OCI-LY7 (cell line): ENCODE results near the gene THAP3.

Experiments
- EZH2phosphoT487 ChIP-seq: fragments of 200-600 bp; sonication (generic); IDR thresholded peaks from 2 replicates; pipeline ENCODE4 v1.6.1; 2018; ENCODE audit warnings: low read depth, borderline replicate concordance, mild to moderate bottlenecking, mixed run types, antibody characterized with exemption, low read length, moderate library complexity, mixed read lengths
- TF ChIP-seq, protein P1 (sequence below): fragments of 200-600 bp; sonication (generic); conservative IDR thresholded peaks from 2 replicates; pipeline ENCODE4 v1.5.1; 2014; ENCODE audit warnings: mild to moderate bottlenecking, antibody characterized with exemption, low read length, moderate library complexity, mixed read lengths

DNA sequence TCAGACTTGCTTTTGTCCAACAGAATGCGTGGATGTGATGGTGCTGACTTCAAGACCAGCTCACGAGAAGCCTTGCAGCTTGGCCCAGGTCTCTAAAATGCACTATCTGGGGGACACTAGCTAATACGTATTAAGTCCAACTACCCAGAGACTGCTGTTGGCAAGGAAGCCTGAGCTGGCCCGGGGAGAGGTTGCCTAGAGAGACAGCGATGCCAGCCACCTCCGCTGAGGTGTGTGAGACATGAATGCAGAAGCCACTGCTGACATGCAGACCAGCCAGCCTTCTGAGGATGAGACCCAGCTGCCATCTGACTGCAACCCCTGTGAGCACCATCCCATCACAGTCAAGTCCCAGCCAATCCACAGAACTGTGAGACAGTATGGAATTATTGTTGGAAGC lies 32.5 kb downstream of the THAP3 start:
- TF ChIP-seq, protein P1, sequence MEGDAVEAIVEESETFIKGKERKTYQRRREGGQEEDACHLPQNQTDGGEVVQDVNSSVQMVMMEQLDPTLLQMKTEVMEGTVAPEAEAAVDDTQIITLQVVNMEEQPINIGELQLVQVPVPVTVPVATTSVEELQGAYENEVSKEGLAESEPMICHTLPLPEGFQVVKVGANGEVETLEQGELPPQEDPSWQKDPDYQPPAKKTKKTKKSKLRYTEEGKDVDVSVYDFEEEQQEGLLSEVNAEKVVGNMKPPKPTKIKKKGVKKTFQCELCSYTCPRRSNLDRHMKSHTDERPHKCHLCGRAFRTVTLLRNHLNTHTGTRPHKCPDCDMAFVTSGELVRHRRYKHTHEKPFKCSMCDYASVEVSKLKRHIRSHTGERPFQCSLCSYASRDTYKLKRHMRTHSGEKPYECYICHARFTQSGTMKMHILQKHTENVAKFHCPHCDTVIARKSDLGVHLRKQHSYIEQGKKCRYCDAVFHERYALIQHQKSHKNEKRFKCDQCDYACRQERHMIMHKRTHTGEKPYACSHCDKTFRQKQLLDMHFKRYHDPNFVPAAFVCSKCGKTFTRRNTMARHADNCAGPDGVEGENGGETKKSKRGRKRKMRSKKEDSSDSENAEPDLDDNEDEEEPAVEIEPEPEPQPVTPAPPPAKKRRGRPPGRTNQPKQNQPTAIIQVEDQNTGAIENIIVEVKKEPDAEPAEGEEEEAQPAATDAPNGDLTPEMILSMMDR = no peak
- no peak for TF ChIP-seq EZH2phosphoT487
